Measurements from ENCODE around the gene ADSS1.

DNA sequence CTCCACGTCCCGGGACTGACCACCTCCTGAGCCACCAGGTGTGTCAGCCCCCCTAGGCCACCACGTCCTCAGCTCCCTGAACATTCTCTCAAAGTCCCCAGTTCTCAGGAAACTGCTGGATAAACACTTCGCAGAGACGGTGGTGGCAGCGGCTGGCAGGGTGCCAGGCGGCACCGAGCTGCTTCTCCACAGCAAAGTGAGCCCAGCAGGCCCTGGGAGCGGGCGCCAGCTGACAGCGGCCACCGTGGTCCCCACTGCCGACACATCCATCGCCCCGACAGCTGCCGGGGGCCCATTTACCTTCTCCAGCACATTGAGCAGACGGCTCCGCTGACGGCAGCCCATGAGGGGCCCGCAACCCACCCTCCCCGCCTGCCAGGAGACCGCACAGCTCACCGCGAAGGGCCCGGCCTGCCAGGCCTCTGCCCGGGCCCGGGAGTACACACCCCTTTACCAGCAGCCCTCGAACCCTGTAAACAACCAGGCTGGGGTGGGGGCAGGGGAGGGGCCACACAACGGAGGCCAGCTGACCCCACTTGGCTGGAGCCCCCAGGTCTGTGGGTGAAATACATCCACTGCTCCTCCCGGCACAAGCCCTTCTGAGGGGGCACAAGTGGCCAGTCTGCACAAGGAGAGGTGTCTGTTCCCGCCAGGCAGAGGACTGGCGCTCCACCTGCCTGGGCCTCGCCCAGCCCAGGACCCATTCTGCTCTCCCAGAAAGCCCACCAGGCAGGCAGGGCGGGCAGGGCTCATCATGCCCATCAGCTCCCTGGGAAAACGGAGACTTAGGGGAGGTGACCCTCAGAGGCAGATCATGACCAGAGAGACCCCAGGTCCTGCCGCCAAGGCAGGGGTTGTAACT is 61.0 kb downstream of the ADSS1 start:
- TF ChIP-seq CTCF (conservative IDR thresholded peaks at IDR 0.05 in 1 of 2, IDR thresholded peaks at IDR 0.05 in 1 of 2; ENCODE audit: low read depth in 1 of 2, low read length in 2 of 2), result no peak
- no peak for TF ChIP-seq EZH2 (IDR thresholded peaks at IDR 0.05; ENCODE audit: low read length, missing control alignments)

Data from fibroblast of lung (primary cell).